VCaP (cell line): ENCODE results near the gene TPPP3.

Experiments
- H3K27ac ChIP-seq: fragments of 450-650 bp; 2 replicates; pipeline ENCODE4 v1.5.1; 2017
- TF ChIP-seq, protein P1 (sequence below): fragments of 450-650 bp; conservative IDR thresholded peaks from 2 replicates; pipeline ENCODE4 v1.5.1; 2017; ENCODE audit warnings: mild to moderate bottlenecking, moderate library complexity

Gene TPPP3

DNA sequence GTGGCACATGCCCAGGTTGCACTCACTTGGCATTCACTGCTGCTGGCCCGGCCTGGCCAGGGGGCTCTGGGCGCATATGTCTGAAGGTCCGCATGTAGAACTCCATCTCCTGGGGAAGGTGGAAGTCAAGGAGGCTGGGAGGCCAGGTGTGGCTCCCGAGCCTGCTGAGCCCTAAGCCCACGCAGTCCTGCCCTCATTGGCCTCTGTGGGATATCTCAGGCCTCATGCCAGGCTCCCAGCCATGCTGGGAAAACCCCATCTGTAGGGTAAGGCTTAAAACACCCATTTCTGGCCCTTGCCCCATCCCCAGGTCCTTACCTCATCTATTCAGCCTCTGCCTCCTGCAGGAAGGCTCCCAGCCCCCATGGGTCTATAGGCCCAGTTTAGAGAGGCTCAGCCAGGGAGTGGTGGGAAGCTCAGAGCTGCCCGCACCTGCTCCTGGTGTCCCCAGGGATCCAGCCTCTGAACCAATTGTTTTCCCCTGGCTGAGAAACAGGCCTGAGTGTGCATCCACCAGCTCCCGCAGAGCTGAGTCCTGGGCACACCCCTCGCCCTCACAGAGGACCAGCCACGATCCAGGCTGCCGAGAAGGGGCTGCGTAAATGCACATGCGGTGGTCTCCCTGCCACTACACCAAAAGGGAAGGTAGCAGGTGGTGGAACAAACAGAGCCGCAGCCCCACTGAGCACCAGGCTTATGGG is 2.3 kb upstream of the TPPP3 start:
- H3K27ac ChIP-seq, result no peak overlapping the region
- TF ChIP-seq, protein P1, sequence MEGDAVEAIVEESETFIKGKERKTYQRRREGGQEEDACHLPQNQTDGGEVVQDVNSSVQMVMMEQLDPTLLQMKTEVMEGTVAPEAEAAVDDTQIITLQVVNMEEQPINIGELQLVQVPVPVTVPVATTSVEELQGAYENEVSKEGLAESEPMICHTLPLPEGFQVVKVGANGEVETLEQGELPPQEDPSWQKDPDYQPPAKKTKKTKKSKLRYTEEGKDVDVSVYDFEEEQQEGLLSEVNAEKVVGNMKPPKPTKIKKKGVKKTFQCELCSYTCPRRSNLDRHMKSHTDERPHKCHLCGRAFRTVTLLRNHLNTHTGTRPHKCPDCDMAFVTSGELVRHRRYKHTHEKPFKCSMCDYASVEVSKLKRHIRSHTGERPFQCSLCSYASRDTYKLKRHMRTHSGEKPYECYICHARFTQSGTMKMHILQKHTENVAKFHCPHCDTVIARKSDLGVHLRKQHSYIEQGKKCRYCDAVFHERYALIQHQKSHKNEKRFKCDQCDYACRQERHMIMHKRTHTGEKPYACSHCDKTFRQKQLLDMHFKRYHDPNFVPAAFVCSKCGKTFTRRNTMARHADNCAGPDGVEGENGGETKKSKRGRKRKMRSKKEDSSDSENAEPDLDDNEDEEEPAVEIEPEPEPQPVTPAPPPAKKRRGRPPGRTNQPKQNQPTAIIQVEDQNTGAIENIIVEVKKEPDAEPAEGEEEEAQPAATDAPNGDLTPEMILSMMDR, result no peak

DNA sequence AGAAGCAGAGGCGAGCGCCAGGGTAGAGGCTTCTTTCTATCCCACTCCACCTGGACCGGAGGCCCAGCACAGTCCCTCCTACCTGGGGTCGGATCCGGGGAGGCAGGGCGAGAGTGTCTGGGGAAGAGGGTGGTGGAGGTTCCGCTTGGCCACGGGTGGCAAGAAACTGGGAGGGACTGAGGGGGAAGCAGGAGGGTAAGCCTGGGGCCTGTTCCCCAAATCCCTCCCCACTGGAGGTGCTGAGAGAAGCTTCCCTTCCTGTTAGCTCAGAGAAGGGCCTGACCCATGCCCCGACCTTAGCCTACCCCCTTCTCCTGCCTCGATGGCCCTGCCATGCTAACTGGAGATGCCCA is 1.8 kb upstream of the TPPP3 start:
- no peak overlapping the region for H3K27ac ChIP-seq
- TF ChIP-seq, protein P1, result no peak

- TF ChIP-seq, protein P1, result no peak
- H3K27ac ChIP-seq, result no peak overlapping the region
Observed at GRCh38 chr16:67394155-67395104, 1.1 kb upstream of the TPPP3 start.

- H3K27ac ChIP-seq, result no peak overlapping the region
- TF ChIP-seq, protein P1, result no peak
Observed at GRCh38 chr16:67393788-67394154, 473 bp upstream of the TPPP3 start.

DNA sequence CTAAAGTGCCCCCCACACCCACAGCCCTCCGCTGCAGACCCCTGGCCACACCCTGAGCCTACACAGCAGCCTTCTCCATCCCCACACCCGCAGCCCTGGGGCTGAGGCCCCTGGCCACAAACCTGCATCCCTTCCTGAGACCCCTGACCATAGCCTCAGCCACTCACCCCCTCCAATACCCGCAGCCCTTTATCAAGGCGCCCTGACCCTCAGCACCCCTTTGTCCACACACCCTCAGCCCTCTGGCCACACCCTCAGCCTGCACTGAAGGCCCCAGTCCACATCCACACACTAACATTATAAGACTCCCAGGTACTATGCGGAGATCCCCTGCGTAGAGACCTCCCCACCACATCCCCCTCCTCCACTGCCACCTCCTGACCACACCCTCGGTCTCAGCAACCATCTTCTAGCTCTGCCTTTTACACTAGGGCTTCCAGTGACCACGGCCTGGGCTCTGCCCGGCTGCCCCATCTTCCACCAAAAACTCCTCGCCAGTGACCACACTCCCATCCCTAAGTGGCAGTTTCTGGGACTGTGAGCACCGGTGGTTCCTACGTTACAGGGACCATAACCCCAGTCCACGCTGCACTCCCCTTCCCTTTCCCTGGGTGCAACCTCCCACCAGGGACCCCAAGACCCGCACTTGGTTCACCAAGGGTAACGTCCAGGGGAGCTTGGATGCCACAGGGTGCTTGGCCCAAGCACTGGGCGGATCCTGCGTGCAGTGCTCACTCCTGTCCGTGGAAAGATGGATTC is 818 bp downstream of the TPPP3 start:
- TF ChIP-seq, protein P1, result no peak
- H3K27ac ChIP-seq, result no peak overlapping the region

GRCh38 chr16:67391424-67392300 is 1.6 kb downstream of the TPPP3 start:
- TF ChIP-seq, protein P1, result no peak

More at GRCh38 chr16:67391424-67392300, 1.6 kb downstream of the TPPP3 start:
- H3K27ac ChIP-seq, result no peak overlapping the region
